ENCODE data around the gene PCBD2.
"Not testable (repeated sequence)": the region's sequence is repeated elsewhere in the genome, so short reads cannot be mapped to it uniquely, and the experiment has no call there.

Gene PCBD2

DNA sequence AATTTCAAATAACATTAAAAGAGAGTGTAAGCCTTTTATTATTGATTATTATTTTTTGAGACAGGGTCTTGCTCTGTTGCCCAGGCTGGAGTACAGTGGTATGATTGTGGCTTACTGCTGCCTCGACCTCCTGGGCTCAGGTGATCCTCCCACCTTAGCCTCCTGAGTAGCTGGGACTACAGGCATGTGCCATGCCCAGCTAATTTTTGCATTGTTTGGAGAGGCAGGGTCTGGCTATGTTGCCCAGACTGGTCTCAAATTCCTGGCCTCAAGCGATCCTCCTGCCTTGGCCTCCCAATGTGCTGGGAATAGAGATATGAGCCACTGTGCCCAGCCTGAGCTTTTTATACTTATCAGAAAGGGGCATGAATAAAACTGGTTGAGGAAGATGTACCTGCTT, 5.8 kb downstream of the PCBD2 start:
- not testable (repeated sequence) for DNase-seq

DNA sequence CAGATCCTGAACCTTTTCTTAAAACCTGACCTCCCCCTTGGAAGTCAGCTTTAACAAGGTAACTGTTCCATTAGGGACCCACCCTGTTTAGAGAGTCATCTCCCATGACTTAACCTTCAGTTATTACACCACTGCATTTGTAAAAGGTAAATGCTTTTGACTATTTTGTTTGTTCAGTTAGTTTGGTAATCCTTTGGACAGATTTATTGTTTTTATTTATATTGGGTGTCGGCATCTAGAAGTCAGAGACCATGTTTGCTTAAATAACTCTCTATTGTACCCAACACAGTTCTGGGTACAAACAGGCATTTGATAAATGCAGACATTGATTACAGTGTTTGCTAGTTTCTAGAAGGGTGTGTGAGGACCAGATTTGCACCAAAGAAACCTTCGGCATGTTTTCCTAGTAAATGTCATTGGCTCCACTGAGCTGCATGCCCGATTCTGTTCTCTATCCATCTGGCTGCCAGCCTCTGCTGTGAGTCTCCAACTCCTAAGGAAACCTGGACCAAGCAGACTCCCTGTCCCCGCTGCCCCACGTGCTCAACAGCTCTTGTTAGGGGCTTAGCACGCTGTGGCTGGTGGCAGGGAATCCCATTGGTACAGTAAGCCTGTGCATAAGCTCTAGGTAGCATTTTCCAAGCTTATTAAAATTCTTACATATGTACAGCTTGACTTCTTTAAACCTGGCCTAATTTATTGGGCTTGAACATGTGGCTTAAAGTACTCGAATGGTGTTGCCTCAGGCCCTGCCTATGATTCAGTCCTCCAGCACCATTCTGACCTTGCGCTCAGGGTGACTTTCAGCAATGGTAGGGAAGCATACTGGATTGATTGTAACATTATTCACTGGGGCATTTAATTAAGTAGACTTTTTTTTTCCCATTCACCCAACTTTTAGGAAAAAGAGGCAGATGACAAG, 6.6 kb downstream of the PCBD2 start:
- no peak for DNase-seq

DNA sequence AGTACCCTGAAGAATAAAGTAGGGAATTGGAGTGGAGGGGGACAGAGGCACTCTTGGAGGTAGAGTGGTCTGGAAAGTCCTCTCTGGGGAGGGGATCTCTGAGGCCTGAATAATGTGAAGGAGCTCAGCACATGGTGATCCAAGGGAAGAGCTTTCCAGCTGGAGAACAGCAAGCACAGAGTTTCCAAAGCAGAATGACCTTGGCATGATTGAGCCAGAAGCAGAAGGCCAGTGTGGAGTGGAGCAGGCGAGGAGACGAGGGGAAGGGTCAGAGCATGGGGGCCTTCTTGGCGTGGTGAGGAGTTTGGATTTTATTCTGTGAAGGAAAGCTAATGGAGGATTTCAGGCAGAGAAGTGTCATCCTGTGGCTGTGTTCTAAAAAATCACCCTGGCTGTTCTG, 8.3 kb downstream of the PCBD2 start:
- no peak for DNase-seq

DNA sequence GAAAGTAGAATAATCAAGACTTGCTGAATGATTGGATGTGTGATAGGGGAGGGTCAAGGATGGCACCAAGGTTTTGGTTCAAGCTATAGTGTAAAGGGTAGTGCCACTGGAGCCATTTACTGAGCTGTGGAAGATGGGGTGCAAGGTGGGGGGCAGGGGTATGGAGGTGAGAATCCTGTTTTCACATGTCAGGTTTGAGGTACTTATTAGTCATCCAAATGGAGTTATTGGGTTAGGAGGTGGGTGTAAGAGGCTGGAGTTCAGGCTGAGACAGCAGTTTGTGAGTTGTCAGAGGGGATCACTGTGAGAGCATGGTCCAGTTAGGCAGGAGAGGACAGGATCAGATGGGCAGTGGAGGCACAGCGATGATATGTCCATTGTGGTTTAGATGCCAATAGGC, 8.9 kb downstream of the PCBD2 start:
- DNase-seq: no peak

DNA sequence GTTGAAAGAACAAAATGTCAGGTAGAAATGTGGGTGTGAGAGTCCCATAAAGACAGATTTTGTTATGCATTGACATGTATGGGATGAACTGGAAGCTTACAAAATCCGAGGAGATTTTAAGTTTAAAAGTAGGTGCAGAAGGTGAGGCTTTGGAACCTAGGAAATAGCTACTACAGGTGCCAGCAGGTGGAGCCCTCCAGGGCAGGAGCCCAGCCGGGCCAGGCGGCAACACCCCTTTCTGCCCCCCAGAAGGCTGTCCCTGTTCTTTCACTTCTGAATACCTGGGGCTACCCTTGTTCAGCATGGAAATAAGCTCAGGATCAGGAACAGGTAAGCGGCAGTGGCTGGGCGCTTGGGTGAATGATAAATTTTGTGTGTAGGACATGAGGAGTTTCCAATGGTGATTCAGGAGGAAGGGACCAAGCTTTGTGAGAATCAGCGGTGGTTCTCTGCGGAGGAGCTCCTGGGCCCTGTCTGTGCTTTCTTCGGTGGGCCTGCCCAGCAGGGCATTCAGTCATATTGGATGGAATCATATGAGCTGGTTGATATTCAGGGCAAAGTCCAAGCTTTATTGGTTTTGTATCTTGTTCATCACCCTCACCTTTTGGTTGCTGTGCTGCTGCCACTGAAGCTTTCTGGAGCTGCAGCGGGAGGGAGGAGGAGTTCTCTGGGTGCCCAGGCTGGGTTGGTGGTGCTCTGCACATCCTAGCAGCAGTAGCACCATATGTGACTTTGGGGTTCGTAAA, 12.3 kb downstream of the PCBD2 start:
- no peak for DNase-seq

DNA sequence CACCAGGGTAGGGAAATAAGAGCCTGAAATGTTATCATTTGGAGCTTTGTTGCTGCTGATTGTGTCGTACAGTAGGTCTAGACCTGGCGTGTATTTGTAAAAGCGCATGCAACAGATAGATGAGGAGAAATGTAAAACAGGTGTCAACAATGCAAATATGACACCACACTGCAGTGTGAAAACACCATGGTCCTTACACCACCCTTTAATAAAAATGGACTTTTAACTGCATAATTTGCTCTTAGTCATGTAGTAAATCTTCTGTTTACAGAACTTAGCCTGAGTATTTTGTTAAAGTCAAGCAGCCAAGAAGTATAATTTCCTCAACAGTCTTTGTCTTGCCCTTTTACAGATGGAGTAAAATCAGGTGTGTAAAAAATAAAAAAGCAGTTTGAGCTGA, 13.9 kb downstream of the PCBD2 start:
- DNase-seq: no peak

DNA sequence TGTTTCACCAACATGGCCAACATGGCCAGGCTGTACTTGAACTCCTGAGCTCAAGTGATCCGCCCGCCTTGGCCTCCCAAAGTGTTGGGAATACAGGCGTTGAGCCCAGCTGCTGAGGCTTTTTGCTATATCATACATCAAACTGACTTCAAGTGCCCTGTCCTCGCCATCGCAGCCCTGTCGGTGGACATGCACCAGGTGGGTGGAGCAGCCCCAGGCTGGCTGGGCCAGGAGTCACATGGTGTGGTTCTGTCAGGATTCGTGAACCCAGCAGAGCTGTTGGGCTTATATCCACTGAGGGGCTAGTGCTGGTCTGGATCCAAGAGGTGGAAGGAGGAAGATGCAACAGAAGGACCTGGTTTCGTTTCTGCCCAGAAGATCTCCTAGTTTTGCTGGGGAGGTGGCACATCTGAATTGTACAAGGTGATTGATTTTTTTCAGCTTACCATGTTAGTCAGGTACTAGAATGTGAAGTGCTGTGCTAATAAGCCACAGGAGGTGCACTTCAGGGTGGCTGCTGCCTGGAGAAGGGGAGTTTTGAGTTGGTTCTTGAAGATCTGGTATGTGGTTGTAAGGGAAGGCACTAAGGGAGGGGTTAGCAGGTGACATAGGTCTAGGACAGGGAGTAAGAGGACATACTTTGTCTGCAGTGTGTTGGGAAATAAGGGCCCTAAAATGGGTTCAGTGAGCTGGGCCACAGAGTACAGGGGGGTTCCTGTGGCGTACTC, 16.1 kb downstream of the PCBD2 start:
- peak; percentile 71 for DNase-seq

DNA sequence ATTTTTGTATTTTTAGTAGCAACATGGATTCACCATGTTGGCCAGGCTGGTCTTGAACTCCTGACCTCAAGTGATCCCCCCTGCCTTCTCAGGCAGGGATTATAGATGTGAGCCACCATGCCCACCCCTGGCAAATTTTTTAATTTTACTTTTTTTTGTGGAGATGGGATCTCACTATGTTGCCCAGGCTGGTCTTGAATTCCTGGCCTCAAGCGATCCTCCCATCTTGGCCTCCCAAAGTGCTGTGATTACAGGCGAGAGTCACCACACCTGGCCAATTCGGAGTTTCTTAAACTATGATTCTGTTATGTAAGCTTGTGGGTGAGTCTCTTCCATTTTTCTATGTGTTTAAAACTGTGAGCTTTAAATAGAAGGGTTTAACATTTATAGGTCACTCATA, 27.6 kb downstream of the PCBD2 start:
- DNase-seq: no peak

DNA sequence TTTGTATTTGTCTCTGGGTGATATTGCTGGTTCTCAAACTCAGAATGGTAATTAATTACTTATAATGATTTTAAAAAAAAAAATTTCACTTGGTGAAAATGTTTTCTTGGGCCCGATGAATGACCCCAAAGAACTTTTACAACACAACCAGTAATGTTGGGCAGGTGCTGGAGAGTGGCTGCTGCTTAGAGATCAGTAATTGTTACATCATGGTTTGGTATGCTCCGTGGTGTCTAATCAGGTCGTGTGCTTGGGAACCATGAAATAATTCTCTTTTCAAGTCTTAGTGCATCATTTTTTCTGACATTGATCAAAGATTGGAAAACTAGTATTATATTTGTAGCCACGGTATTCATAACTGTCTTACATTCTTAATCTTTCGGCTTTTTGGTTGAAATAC, 29.3 kb downstream of the PCBD2 start:
- no peak for DNase-seq

DNA sequence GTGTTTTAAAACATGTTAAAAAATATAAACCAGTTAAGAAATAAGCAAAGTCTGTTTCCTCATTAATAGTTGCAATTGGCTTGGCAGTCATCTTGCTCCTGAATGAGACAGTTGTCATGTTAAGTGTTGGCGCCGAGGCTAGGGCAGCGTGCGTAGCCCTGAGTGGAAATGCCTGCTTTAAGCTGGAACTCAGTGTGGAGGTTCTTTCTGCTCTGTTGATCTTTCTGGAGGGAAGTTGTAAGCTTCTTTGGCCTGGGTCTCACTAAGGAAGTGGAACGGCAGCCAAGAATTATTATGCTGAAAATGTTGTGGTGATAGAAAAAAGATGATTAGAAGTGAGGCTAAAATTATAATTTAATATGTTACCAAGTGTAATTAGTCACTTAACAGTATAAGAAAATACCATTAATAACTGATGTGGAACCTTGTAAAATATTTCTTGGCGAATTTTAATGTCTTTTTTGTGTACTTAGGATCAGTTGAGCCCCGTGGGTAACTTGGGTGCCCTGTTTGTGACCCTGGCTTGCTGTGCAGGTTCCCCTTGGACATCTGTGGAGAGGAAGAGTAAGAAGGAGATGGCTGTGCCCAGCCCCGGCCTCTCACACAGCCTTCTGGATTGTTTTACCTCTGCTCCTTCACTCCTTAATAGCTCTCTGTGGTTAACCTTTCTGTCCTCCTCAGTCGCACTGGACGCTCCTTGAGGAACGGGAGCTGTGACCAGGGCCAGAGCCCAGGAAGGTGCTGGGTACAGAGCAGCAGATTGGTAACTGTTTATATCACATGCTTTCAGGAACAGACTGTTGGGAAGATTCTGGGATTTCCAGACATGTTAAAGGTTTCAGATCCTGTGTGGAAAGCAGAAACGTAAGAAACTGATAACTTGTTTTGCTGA, 31.0 kb downstream of the PCBD2 start:
- DNase-seq: no peak

DNA sequence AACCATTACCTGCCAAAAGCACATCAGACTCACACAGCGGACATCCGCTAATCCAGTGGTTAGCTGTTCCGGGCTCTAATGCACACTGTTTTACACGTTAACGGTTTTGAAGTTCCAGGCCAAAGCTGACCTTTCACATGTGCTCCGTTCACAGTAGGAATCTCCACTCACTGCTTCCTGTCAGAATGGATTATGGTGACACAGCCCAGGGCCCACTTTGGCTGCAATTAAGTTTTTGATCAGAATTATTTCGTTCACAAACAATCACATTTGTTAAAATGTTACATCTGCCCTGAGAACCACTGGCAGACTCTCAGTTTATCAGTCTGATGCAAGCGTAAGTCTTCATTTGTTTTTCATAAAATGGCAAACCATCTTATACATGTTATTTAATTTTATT, 32.6 kb downstream of the PCBD2 start:
- no peak for DNase-seq

DNA sequence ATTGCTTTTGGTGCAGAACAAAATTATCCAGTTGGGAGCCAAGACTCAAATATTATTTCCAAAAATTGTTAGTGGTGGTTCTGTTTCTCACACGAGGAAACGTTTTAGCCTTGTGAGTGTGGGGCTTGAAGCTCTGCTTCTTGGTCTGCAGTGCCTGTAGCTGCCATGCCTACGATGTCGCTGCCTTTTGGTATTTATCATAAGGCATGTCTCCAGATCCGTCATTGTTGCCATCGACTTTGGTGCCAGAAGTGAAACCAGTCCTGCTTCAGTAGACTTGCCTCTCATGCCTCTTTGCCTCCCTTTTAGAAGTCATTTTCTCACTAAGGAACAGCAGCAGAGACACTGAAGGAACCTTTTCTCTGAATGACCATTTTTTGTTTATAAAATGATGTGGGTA, 33.1 kb downstream of the PCBD2 start:
- no peak for DNase-seq

DNA sequence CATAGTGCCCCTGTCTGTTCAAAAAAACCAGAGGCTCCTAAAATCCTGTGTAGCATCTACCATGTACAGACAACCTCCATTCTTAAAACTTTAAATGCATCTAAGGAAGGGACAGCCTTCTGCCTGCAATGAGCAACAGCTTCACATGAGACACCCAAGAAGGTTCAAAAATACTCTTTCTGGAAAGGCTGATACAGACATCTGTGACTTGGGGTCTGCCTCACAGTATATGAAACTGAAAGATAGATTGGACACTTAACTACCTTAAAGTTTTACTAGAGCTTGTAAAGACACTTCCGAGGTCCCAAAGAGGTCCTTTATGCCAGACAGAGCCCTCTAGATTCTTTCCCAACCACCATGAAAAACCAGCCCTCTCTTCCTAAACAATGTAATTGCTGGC, 34.6 kb downstream of the PCBD2 start:
- no peak for DNase-seq

DNA sequence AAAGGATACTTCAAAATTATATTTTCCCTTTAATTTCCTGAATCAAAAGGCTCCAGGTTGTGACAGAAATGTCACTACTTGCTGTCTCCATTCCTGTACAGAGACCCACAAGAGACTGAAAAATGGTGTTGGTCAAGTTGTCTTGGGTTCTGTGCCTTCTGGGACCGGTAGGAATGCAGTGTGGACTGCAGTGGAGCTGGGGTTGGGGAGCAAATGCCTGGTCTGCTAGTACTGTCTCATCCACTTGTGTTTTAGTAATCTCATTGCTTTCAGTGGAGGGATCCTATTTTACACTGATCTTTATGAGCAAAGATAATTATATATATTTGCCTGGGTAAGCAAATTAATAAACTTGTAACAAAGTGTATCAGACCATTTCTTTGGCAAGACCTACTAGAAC, 38.6 kb downstream of the PCBD2 start:
- no peak for DNase-seq

DNA sequence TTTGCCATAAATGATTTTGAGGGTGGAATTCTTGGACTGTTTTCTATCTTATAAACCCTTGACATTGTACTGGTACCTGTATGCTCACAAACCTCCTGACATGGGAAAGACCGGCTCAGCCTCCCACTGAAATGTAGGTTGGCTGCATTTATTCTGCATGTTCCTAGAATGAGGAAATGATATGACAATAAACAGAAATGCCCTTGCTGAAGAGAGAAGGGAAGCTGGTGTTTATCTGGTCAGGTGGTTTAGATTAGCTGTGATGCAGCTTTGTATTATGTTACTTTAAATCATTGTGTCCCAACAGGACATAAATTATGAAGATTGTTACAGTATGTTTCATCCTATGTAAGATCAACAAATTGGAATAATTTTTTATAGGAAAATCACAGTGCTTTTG, 39.7 kb downstream of the PCBD2 start:
- DNase-seq: no peak

DNA sequence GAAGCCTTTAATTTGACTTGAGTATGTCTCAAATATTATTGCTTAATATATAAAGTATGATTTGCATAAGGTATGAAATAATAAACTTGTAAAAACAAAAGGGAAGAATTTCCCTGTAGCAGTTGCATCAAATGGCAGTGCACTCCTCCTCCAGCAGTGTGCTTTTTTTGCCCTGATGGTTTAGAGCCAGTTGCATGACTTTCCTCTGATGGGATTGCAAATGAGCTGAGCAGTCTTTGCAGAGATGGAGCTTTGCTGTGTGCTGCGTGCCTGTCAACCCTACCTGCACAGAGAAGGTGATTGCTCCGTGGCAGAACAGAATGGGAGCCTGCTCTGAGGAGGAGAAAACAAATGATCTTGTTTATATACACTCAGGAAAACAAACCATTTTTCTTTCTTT, 40.1 kb downstream of the PCBD2 start:
- DNase-seq: no peak

DNA sequence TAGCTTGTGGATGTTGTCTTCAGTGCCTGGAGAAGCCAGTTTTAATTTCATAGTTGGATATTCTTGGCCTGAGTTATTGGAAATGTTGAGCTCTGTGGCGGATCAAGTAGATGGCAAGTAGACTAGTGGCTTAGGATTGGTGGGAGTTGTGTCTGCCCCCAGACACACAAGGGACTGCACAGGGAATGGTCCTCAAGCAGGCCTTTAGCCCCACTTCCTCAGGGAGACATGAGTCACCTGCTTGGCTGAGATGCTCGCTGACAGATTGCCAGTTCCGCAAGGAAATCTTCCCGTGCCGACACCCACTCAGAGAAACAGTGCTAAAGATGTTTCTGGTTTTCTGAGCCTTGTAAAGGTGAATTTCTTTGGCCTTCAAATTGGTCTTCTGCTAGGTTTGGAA, 44.0 kb downstream of the PCBD2 start:
- DNase-seq: no peak

DNA sequence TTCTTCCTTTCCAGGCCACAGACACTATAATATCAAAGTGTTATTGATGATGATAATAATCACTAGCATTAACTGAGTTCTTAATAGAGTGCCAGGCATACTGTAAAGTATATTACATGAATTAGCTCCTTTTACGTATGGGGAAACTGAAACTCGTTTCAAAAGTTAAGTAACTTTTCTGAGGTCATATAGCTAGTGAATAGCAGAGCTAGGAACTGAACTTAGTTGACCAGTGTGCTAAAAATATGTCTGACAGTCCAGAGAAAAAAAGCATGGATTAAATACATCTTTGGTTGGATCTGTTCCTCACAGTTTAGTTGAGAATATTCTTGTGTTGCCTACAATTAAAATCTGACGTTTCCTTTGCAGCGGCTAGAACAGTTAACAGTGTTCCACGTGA, 44.4 kb downstream of the PCBD2 start:
- no peak for DNase-seq

DNA sequence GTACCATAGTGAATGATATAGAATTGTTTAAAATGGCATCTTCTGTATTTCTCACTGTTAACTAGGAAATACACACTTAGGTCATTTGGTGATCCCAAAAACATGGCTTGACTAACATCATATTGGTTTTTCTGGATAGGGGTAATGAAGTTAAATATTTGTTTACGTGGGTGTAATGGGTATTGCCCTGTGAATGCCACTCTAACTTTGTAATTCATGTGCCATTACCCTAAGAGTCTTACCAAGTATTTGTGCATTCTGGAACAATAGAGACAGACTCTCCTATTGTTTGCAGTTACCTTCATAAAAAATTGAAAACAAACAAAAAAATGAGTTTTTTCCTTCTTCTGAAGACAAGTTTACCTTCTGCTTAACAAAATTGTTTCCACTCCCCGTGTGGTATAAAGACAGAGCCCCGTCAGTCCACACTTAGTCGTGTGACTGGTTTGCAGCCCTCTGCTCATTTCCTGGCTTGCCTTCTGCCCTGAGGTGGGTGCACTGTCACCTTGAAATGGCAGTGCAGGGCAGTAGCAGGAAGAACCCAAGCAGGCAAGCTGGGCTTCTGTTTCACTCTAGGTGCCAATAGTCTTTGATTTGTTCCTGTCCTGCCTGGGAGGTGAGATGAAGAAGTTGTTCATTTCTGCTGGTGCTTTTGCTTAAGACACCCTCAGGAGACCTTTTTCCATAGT, 53.1 kb downstream of the PCBD2 start:
- no peak for DNase-seq

DNA sequence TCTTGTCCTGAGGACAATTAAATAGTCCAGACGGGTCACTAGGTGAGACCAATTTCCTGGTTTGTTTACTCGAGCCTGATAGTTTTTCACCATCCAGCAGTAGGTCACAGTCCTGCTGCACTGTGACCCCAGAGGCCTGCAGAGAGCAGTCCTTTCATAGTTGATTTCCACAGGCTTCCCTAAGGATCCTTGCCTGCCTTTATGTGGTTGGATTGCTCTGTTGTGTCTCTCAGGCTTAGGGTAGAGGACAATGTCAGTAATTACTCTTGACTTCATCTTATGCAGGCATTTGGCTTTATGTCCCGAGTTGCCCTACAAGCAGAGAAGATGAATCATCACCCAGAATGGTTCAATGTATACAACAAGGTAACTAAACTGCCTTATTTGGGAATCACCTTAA, 53.8 kb downstream of the PCBD2 start:
- DNase-seq: no peak

DNA sequence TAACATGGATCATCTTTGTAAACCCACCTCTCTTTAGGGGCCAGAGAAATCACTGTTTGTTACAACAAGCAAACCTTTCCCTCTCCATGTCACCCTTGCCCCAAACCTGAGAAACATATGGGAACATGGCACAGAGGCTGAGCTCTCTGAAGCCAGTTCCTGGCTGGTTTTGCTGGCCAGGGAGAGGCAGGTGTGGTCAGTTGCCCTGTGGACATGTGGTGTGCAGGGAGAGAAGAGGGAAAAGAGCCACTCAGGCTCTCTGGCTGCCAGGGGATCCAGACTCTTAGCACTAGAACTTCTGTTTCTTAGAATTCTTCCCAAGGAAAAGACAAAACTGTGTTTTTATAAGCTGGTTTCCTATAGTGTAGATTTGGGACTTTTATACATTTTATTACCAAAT, 58.2 kb downstream of the PCBD2 start:
- no peak for DNase-seq

Measured in NCI-H510A treated with DMSO at 0.1 percent for 48 hours (cell line).